SIG-M5 (cell line): ENCODE measurements around the gene PRPF18.
A peak's percentile ranks its signal among the peaks of the same experiment; 100 is the strongest.
"Not testable (repeated sequence)": the region's sequence is repeated elsewhere in the genome, so short reads cannot be mapped to it uniquely, and the experiment has no call there.

Experiments used
- DNase-seq: peaks from one replicate; lab custom pipeline; 2025; lab: John Stamatoyannopoulos, UW

The PRPF18 gene, protein sequence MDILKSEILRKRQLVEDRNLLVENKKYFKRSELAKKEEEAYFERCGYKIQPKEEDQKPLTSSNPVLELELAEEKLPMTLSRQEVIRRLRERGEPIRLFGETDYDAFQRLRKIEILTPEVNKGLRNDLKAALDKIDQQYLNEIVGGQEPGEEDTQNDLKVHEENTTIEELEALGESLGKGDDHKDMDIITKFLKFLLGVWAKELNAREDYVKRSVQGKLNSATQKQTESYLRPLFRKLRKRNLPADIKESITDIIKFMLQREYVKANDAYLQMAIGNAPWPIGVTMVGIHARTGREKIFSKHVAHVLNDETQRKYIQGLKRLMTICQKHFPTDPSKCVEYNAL

DNA sequence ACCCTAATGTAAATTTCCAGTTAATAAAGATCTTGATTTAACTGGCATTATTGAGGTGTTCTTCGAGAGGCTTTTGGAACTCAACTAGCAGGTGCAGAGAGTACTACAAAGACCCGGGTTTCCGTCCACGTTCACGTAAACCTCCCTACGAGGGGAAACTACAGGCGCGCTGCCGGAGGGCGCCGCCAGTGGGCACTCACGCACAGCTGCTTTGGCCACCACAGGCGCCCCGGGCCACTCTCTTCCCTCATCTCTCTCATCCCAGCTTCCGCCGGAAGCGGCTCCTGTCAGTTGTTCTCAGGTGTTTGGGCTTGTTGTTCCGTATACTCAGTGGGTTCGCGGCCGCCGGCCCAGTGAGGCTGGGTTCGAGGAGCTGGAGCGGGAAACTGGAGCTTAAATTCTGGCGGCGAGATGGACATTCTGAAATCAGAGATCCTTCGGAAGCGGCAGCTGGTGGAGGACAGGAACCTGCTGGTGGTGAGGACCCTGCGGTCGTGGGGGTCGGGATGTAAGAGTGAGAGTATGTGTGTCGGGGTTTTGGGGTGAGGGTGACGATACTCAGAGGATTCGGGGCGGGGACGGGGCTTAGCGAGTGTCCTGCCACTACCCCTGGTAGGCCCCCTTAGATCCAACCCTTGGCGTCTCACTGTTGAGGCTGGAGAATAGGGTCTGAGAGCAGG lies at the start of gene PRPF18:
Gene PRPF18 (plus strand): TSS at position 290 of the 680 bp plus-strand sequence. CDS start 122 bp downstream, at position 412.
- DNase-seq = peak; percentile 55

DNA sequence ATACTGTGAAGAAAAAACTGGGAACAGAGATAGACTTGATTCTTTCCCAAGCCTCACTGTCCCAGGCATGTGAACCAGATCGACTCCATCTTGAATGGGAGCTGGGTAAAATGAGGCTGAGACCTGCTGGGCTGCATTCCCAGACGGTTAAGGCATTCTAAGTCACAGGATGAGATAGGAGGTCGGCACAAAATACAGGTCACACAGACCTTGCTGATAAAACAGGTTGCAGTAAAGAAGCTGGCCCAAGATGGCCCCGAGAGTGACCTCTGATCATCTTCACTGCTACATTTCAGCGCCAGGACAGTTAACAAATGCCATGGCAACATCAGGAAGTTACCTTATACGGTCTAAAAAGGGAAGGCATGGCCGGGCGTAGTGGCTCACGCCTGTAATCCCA lies 48.8 kb upstream of the PRPF18 start:
- DNase-seq = not testable (repeated sequence)

DNA sequence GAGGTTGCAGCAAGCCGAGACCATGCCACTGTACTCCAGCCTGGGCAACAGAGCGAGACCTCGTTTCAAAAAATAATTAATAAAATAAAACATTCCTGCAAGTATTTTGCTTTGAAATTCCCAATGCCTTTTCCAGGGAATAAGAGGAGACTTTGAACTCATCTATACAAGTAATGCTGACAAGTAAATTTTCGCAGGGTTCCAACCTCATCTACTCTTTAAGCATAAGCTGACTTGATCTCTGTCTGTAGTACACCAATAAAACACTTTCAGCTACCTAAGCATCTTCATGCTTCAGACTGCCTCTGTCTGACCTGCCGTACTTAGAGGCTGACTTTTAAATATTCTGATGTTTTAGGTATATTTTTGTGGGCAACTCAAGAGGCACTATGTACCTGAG lies 44.2 kb upstream of the PRPF18 start:
- DNase-seq = no peak

DNA sequence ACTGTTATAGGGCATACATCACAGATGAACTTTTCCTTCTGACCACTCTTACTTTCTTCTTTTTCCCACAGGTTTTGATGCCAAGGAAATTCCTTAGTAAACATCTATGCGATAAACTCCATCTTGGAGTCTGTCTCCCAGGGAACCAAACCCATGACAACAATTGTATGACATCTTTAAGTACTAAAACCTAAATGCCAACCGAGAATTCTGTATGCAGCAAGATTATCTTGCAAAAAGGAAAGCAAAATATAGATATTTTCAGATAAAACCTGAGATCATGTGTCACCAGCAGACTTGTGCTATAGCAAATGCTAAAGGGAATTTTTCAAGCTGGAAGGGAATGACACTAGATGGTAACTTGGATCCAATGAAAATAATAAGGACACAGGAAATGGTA lies 36.0 kb upstream of the PRPF18 start:
- DNase-seq = no peak

DNA sequence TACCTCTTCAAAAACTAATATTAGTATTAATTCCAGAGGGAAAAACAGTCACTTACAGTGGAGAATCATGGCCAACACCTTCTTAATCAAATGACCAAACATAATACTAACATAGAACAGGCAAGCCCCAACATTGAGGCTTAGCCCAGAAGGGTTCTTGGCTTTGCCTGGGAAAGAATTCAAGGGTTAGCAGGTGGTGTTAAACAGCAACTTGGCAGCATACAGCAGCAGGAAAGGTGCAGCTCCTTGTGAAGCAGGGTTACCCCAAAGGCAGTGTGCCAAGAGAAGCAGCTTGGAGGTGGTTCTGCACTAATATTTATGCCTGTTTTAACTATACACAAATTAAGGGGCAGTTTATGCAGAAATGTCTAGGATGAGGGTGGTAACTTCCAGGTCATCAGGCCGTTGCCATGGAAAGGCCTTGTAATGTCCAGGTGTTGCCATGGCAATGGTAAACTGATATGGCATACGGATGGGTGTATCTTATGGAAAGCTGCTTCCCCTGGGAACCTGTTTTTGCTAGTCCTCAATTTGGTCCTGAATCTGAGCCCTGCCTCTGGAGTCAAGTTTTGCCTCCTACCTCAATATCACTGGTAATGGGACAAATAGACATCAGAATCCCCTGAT lies 30.8 kb upstream of the PRPF18 start:
- no peak for DNase-seq

DNA sequence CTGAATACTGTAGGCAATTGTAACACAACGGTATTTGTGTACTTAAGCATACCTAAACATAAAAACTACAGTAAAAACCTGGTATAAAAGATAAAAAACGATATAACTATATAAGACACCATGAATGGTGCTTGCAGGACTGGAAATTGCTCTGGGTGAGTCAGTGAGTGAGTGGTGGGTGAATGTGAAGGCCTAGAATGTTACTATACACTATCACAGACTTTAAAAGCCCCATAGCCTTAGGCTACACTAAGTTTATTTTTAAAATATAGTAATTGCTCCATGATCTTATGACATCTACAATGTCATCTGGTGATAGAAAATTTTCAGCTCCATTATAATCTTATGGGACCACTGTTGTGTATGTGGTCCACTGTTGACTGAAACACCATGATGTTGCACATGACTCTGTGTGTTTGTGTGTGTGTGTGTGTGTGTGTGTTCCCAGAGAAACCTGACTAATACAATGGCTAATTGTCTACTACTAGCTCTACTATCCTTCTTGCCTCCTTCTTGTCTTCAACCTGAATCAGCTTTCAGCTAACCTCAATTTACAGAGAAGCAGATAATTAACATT lies 27.6 kb upstream of the PRPF18 start:
- DNase-seq = no peak

DNA sequence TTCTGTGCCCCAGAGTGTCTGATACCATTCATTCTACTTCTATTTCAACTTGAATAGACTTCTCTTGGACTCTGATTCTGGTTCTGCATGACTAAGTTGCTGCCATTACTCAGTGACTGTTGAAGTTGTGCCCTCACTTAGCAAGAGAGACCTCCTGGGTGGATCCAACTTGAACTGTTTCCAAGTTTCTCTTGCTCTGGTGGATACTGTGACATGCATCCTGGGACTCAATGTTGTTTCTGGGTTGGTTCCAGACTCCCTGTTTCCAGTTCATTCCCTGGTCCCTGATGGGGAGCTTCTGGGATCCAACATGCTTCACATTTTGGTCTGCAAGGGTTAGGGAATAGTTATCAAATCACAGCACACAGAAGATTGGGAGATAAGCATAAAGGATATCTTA lies 26.2 kb upstream of the PRPF18 start:
- DNase-seq = no peak

DNA sequence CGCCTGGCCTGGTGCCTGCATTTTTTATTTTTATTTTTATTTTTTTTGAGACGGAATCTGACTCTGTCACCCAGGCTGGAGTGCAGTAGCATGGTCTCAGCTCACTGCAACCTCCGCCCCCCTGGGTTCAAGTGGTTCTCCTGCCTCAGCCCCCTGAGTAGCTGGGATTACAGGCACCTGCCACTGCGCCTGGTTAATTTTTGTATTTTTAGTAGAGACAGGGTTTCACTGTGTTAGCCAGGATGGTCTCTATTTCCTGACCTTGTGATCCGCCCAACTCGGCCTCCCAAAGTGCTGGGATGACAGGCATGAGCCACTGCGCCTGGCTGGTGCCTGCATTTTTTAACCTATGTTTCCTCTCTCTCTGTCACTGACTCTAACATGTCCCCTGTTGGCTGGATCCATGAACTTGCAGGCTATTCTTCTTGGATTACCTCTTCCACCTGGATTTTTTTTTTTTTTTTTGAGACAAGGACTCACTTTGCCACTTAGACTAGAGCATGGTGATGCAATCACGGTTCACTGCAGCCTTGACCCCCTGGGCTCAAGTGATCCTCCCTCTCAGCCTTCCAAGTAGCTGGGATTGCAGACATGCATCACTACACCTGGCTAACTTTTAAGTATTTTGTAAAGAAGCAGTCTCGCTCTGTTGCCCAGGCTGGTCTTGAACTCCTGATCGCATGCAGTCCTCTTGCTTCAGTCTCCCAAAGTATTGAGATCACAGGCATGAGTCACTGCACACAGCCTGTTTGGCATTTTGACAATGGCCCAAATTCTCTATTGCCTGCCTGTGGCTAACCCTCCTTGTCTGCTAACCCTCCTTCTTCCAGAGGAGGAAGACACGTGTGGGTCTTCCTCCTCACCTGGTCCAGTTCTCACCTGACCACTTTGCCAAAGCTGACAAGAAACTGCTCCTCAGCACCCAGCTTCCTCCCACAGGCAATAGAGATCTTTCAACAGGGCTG lies 23.0 kb upstream of the PRPF18 start:
- DNase-seq = no peak

DNA sequence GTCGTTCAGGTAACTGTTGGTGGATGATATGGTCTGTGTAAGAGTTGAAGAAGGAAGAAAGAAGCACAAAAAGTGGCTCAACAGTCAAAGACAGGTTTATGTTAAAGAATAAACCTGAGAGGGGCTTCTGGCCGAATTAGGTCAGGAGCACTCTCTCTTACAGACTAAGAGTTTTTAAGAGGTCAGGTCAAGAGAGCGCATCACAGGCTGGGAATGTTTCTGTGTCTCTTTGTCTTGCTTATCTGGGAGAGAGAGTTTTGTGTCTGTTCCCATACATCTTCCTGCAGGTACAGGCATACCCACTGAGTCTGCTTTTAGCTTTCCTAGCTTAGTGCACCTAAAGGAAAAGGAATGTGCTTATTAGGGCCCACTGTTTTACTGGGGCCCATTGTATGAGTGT lies 22.2 kb upstream of the PRPF18 start:
- no peak for DNase-seq

DNA sequence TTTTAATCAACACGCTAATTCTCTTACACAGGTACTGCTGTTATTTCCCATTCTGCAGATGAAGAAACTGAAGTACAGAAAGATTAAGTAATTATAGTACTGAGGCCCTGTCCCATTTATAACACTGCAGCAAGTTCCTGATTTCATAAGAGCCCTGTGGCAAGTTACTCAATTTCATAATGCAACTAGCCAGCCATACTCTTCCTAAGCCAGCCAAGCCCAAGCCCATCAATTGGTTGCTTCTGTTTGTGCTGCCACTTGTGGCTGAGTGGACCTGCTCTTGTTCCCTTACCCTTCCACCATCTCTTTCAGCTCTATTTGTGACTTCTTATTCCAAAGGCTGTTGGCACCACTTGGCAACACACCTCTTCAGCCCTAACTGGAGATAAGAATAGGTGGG lies 19.7 kb upstream of the PRPF18 start:
- DNase-seq = peak; percentile 79

DNA sequence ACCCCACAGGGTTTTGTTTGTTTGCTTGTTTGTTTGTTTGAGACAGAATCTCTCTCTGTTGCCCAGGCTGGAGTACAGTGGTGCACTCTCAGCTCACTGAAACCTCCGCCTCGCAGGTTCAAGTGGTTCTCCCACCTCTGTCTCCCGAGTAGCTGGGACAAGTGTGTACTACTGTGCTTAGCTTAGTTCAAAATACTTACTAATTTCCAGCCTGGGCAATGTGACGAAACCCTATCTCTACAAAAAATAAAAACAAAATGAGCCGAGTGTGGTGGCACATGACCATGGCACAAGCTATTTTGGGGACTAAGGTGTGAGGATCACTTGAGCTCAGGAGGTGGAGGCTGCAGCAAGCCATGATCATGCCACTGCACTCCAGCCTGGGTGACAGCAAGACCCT lies 15.2 kb upstream of the PRPF18 start:
- DNase-seq = no peak

DNA sequence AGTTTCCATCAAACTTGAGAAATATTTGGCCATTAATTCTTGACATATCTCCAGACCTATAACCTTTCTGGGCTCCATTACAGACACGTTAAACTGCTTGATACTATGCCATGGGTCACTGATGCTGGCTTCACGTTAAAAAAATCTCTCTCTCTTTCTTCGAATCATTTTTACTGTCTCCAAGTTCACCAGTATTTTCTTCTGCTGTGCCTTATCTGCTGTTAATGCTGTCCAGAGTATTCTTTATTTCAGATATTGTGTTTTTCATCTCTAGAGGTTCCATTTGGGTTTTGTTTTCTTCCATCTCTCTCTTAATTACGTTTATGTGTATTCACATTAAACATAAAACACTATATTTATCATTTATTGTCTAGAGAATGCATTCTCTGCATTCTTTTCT lies 12.8 kb upstream of the PRPF18 start:
- DNase-seq = no peak

DNA sequence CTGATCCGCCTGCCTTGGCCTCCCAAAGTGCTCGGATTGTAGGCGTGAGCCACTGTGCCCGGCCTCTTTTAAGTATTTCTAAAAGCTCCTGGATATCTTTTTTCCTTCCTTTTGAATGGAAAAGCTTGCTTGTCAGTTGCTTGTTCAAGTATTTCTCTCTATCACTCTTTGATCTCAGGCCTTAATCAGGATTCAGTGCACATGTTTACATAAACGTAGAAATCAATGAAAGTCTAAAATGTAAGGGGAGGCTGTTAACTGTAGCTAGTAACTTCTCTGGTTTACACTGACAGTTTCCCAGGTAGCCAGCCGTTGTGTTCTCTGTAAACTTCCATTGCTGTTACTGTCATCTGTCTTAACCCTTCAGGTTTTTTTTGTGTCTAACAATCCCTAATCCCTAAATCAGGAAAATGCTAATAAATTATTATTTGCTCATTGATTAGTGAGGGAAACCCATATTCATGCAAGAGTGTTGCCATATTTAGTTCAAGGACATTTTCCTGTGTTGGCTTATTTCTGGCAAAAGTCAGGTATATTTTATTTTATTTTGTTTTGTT lies 1.5 kb upstream of the PRPF18 start:
- DNase-seq = no peak

DNA sequence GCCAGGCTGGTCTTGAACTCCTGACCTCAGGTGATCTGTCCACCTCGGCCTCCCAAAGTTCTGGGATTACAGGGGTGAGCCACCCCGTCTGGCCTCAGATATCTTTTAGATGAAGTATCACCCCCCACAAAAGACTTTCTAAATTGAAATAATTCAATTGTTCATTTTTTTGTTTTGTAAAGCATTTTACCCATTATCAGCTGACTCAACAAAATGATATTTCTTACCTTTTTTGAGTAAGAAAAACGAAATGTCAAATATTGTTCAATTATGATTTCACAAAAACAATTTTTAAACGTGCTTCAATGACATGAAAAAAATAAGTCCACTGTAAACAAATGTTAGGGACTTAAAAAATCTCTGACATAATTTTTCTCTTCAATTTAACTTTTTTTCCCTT lies 822 bp upstream of the PRPF18 start:
- DNase-seq = no peak

DNA sequence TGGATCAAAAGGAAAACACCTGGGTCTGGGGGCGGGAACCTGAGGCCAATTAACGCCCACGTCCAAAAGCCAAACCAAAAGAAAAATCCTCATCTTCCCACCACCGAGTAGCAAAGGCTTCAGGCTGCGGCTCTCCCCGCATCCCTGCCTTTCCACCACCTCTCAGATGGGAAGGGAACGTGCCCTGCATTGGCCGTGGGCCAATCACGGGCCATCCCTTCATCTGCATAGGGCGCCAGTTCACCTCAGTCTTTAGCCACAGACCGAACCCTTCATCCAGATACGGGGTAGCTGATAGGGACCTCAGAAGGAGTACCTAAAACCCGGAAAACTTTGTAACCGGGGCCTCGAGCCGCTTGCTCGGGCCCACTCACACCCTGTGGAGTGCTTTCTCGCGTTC lies 626 bp downstream of the PRPF18 start:
- DNase-seq = no peak

DNA sequence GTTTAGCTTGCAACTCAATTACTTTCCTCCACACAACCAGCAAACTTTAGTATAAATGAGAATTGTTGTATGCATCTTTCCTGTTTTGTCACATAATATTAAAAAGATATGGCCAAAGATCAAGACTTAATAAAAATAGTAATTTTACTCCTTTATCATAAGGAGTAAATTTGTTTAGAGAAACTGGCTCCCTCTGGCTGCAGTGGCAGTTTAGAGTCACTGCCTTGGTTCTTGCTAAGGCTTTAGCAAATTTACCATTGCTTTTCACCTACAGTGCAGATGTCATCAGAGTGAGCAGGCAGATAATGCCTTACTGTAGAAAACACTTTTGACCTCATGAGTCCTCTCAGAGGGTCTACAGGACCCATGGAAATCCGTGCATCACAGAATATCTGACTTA lies 2.6 kb downstream of the PRPF18 start:
- no peak for DNase-seq

DNA sequence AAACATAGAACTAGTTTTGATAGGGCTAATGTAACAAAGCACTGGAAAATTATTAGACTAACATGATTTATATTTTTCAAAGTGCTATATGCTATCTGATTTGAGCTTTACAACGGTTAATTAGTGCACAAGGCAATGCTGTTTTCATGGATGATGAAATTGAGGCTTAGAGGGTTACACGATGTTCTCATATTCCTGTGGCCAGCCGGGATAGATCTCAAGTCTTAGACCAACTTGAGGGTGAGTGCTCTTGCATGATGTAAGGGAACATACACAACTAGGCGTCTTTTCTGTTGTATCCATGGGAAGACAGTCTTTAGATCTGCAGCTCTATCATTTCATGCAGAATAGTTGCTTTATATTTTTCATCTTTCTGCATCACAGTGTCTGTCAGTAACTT lies 4.1 kb downstream of the PRPF18 start:
- DNase-seq = no peak

DNA sequence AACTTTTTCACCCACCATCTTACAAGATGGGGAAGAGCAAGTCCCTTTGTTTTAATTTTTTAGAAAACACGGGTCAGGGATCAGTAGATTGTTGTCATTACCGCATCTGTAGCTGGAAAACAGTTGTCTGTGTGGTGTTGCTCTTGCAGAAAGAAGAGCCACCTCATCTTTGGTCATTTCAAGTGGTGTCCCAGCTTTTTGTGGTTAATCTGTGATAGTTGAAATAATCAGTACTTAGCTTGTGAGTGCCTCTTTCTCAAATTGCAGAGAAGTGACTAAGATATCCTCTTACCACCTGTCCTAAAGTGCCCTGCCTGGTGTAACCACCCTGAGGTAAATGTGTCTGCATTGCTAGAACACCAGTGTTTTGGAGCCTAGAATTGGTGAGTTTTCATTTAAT lies 5.5 kb downstream of the PRPF18 start:
- no peak for DNase-seq

DNA sequence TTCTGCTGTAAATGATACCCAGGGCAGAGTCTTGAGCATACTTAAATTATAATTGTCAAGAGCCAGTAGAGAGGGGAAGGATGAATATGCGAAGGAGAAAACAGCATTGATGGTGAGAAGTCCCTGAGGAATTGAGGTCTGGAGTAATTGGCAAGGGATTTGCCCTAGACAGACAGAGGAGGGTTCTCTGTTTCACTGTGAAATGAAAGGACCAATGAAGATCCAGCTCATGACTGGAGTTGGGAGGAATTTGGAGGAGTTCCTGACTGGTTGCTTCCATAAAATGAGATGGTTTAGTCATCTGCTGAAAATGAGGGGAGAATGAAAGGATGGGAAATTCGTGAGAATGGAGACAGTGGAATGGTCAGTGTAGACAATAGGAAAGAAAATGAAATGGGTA lies 6.8 kb downstream of the PRPF18 start:
- no peak for DNase-seq

DNA sequence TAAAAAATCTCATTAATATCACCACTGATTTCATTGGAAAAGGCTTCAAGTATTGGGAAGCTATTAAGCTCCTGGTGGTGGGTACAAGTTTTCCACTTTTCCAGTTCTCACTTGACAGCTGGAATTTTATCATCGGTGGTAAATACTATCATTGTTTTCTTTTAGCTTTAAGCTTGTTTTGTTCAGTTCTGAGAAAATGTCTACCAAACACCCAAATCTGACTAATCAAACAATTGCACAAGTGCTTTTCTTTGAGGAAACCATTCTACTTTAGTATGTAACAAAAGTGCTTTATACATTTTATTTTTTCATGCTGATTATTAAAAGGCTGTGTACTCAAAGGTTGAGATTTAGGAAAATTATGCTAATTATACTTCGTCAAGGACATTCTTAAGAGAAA lies 7.9 kb downstream of the PRPF18 start:
- DNase-seq = no peak

DNA sequence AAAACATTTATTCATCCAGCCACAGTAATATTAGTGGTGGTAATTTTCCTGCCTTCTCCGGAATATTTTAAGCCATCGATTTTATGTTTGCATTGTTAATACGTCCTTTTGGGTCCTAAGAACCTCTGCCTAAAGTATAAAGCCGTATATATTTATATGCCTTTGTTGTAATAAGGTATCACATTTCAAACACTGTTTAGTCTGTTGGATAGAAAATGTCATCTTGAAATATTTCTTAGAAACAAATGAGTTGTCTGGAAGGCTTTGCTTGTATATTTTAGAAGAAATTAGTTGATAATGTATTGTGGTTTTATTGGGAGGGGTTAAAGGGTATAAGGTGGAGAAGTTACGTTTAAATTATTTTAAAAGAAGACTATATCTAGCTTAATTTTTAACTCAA lies 11.1 kb downstream of the PRPF18 start:
- DNase-seq = no peak
